ENCODE results near the gene CALD1. TPM values are rescaled to one million over a fixed set of nuclear protein-coding genes. Genes with fewer than 3 reads are reported as not detected.

CALD1 gene
- total RNA-seq, 1 donor from 2014 or later = 61.8 TPM

DNA sequence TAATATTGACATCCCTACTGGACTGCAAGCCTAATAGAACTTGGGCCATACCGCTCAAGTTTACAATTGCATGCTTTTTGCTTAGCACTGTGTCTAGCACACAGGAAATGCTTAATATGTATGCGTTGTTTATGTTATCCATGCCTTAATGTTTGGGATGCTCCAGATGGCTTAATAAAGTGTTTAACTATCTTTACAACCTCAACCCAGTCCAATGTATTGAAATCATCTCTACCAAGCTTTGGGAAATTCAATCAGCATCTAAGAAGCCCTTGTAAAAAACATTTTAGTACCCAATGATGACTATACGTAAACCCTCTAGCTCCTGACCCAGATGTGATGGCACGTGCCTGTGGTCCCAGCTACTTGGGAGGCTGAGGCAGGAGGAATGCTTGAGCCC is 40.0 kb downstream of the CALD1 start:
- Mint-ChIP-seq H3K27ac (ENCODE audit: unreplicated experiment) (no peak overlapping the region), H3K36me3 (ENCODE audit: unreplicated experiment) (no peaks in the 10 kb centered on the region), H3K9me3 (ENCODE audit: unreplicated experiment) (no peaks in the 10 kb centered on the region), H3K4me1 (ENCODE audit: low read depth, unreplicated experiment) (no peaks in the 10 kb centered on the region), H3K4me3 (ENCODE audit: unreplicated experiment) (no peak overlapping the region), H3K27me3 (ENCODE audit: unreplicated experiment) (peaks cover 2% of the 10 kb centered on the region)
- DNase-seq = no peak
- TF ChIP-seq, protein P1, sequence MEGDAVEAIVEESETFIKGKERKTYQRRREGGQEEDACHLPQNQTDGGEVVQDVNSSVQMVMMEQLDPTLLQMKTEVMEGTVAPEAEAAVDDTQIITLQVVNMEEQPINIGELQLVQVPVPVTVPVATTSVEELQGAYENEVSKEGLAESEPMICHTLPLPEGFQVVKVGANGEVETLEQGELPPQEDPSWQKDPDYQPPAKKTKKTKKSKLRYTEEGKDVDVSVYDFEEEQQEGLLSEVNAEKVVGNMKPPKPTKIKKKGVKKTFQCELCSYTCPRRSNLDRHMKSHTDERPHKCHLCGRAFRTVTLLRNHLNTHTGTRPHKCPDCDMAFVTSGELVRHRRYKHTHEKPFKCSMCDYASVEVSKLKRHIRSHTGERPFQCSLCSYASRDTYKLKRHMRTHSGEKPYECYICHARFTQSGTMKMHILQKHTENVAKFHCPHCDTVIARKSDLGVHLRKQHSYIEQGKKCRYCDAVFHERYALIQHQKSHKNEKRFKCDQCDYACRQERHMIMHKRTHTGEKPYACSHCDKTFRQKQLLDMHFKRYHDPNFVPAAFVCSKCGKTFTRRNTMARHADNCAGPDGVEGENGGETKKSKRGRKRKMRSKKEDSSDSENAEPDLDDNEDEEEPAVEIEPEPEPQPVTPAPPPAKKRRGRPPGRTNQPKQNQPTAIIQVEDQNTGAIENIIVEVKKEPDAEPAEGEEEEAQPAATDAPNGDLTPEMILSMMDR (IDR thresholded peaks at IDR 0.05; ENCODE audit: partially characterized antibody, unreplicated experiment) = no peak

DNA sequence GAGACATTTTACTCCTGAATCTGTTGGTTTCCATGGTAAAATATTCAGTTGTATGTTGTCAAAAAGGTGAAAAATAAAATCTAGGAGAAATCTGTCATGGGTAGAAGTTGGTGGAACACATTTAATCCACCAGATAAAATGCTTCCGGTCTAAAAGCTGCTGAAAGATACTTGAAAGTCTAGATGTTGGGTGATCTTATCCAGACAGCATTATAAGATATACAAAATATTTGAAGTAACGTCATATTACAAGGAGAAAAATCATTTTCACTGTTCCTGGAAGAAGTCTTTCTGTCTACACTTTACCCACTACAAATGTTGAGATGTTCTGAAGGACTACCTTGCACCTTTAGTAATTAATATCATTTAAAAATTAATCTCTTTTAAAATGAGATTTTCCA is 40.9 kb downstream of the CALD1 start:
- no peak for DNase-seq
- Mint-ChIP-seq H3K27me3 (ENCODE audit: unreplicated experiment) (no peaks in the 10 kb centered on the region), H3K9me3 (ENCODE audit: unreplicated experiment) (no peaks in the 10 kb centered on the region), H3K4me1 (ENCODE audit: low read depth, unreplicated experiment) (no peaks in the 10 kb centered on the region), H3K4me3 (ENCODE audit: unreplicated experiment) (no peak overlapping the region), H3K36me3 (ENCODE audit: unreplicated experiment) (no peaks in the 10 kb centered on the region), H3K27ac (ENCODE audit: unreplicated experiment) (no peak overlapping the region)
- TF ChIP-seq, protein P1 (IDR thresholded peaks at IDR 0.05; ENCODE audit: partially characterized antibody, unreplicated experiment) = no peak

DNA sequence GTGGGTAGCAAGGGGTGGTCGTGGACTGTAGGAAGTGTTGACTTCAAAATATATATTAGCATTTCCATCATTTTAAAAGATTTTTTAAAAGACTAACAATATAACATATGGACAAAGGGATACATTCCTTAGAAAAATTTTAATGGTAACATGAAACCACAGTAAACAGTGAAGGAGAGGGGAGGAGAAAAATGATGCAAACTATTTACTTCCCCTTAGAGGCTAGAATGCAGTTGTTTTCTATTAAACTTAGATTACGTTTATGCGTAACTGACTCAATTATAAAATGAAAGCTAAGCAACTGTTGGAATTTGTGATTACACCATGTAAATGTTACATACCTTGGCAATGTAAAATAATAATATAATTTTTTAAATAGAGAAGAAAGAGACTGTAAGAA is 41.3 kb downstream of the CALD1 start:
- Mint-ChIP-seq H3K36me3 (ENCODE audit: unreplicated experiment) (no peaks in the 10 kb centered on the region), H3K27me3 (ENCODE audit: unreplicated experiment) (no peaks in the 10 kb centered on the region)

DNA sequence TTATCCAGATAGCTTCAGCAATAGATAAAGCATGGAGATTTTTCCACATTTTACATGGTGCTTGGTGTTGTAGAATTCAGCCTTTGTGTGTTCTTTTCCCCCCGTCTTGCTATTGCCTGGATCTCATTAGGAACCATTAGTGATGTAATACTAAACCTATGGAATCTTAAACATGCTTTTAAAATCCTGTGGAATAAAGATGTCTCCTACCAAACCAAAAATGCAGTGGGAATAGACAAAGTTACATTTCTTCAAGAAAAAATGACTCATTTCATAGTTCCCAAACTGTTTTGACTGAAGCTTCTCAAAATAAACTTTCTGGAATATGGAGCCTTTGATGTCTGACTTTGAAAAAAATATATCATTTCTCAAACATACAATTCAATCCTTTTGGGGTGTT is 44.0 kb downstream of the CALD1 start:
- Mint-ChIP-seq H3K4me3 (ENCODE audit: unreplicated experiment) (no peak overlapping the region), H3K27me3 (ENCODE audit: unreplicated experiment) (no peaks in the 10 kb centered on the region), H3K9me3 (ENCODE audit: unreplicated experiment) (no peaks in the 10 kb centered on the region), H3K4me1 (ENCODE audit: low read depth, unreplicated experiment) (no peaks in the 10 kb centered on the region), H3K36me3 (ENCODE audit: unreplicated experiment) (no peaks in the 10 kb centered on the region), H3K27ac (ENCODE audit: unreplicated experiment) (no peak overlapping the region)
- DNase-seq = no peak
- TF ChIP-seq, protein P1 (IDR thresholded peaks at IDR 0.05; ENCODE audit: partially characterized antibody, unreplicated experiment) = no peak

More for the DNA sequence above, 41.3 kb downstream of the CALD1 start:
- TF ChIP-seq, protein P1 (IDR thresholded peaks at IDR 0.05; ENCODE audit: partially characterized antibody, unreplicated experiment) = no peak
- DNase-seq = no peak
- Mint-ChIP-seq H3K27ac (ENCODE audit: unreplicated experiment) (no peak overlapping the region), H3K4me3 (ENCODE audit: unreplicated experiment) (no peak overlapping the region), H3K9me3 (ENCODE audit: unreplicated experiment) (no peaks in the 10 kb centered on the region), H3K4me1 (ENCODE audit: low read depth, unreplicated experiment) (no peaks in the 10 kb centered on the region)

DNA sequence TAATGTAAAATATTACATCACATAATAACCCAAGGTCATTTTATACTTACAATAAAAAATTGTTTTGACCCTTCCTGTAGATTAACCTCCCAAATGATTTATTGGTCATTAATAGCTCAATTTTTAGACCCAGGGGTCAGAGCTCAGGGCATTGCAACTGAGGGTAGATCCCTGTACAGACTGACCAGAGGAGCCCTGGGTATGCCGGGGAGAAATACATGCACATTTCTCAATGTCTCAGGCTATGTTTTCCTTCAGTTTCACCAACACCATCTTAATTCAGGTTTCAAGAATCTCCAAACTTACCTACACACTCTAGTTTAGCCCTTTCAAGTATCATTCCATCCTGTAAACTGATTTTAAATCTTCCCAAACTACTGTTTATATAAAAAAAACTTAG is 46.2 kb downstream of the CALD1 start:
- Mint-ChIP-seq H3K27ac (ENCODE audit: unreplicated experiment) (no peak overlapping the region), H3K4me3 (ENCODE audit: unreplicated experiment) (no peak overlapping the region)
- TF ChIP-seq, protein P1 (IDR thresholded peaks at IDR 0.05; ENCODE audit: partially characterized antibody, unreplicated experiment) = no peak

More for the DNA sequence above, 46.2 kb downstream of the CALD1 start:
- Mint-ChIP-seq H3K27me3 (ENCODE audit: unreplicated experiment) (no peaks in the 10 kb centered on the region), H3K36me3 (ENCODE audit: unreplicated experiment) (no peaks in the 10 kb centered on the region), H3K4me1 (ENCODE audit: low read depth, unreplicated experiment) (no peaks in the 10 kb centered on the region), H3K9me3 (ENCODE audit: unreplicated experiment) (no peaks in the 10 kb centered on the region)
- DNase-seq = no peak

Measured in glutamatergic neuron (in vitro differentiated cells).